ENCODE results near the gene MLF2.

GRCh38 chr12:6758506-6759095 lies 5.7 kb upstream of the MLF2 start:
- TF ChIP-seq CTCF (IDR thresholded peaks at IDR 0.05): no peak
- TF ChIP-seq POLR2A (IDR thresholded peaks at IDR 0.05): no peak
